ENCODE data around the gene ZC3H7A.

- TF ChIP-seq POLR2A (IDR thresholded peaks at IDR 0.05; ENCODE audit: low read depth, low read length) (no peak), CTCF (conservative IDR thresholded peaks at IDR 0.05; ENCODE audit: low read depth, low read length) (no peak), SMC3 (IDR thresholded peaks at IDR 0.05; ENCODE audit: low read depth, low read length) (no peak), RAD21 (IDR thresholded peaks at IDR 0.05; ENCODE audit: low read length) (no peak), RFX5 (IDR thresholded peaks at IDR 0.05; ENCODE audit: low read depth, low read length) (no peak), MAZ (IDR thresholded peaks at IDR 0.05; ENCODE audit: borderline replicate concordance, low read depth, low read length) (no peak), NFE2L2 (IDR thresholded peaks at IDR 0.05; ENCODE audit: low read depth, low read length) (no peak)
- TF ChIP-seq, protein P1, sequence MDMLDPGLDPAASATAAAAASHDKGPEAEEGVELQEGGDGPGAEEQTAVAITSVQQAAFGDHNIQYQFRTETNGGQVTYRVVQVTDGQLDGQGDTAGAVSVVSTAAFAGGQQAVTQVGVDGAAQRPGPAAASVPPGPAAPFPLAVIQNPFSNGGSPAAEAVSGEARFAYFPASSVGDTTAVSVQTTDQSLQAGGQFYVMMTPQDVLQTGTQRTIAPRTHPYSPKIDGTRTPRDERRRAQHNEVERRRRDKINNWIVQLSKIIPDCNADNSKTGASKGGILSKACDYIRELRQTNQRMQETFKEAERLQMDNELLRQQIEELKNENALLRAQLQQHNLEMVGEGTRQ (IDR thresholded peaks at IDR 0.05; ENCODE audit: low read depth, low read length) = no peak
Measured at GRCh38 chr16:11780991-11781680, 15.9 kb downstream of the ZC3H7A start.

Data from IMR-90 (cell line).